Uterus (tissue), 2 donors: ENCODE data around the gene MAD1L1.

Source experiments
- CTCF ChIP-seq, 4 experiments: fragments of 200-600 bp in 2 of 4; fragments of 450-650 bp in 2 of 4; sonication (generic) in 2 of 4; IDR thresholded peaks; one replicate each; pipeline ENCODE4 v1.5.1; 2016 to 2019; ENCODE audit warnings: antibody characterized with exemption in 4 of 4, mild to moderate bottlenecking in 2 of 4, moderate library complexity in 1 of 4
- POLR2A ChIP-seq, 2 donors: fragments of 450-650 bp; IDR thresholded peaks; one replicate each; pipeline ENCODE4 v1.6.1; 2016; ENCODE audit warnings: antibody characterized with exemption in 2 of 2, mild to moderate bottlenecking in 1 of 2, moderate library complexity in 1 of 2

DNA sequence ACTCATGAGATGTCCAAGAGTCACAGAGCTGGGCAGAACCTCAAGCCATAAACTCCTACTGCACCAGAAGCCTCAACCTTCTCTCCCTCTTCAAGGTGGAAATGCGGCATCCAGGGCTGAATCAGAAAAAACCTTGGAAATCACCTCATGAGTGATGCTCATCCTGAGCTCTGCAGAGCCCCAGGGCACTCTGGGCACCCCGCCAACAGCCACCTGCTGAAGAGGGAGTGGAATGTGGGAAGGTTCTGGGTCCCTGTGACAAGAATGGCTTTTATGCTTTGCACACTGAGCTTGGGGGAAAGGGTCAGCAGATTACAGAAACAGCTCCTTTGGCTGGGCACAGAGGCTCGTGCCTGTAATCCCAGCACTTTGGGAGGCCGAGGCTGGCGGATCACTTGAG lies 28.1 kb upstream of the MAD1L1 start:
- TF ChIP-seq CTCF (IDR thresholded peaks at IDR 0.05): no peak
- no peak for TF ChIP-seq POLR2A (IDR thresholded peaks at IDR 0.05)
